ENCODE measurements around the gene BCAS3.

The BCAS3 gene

DNA sequence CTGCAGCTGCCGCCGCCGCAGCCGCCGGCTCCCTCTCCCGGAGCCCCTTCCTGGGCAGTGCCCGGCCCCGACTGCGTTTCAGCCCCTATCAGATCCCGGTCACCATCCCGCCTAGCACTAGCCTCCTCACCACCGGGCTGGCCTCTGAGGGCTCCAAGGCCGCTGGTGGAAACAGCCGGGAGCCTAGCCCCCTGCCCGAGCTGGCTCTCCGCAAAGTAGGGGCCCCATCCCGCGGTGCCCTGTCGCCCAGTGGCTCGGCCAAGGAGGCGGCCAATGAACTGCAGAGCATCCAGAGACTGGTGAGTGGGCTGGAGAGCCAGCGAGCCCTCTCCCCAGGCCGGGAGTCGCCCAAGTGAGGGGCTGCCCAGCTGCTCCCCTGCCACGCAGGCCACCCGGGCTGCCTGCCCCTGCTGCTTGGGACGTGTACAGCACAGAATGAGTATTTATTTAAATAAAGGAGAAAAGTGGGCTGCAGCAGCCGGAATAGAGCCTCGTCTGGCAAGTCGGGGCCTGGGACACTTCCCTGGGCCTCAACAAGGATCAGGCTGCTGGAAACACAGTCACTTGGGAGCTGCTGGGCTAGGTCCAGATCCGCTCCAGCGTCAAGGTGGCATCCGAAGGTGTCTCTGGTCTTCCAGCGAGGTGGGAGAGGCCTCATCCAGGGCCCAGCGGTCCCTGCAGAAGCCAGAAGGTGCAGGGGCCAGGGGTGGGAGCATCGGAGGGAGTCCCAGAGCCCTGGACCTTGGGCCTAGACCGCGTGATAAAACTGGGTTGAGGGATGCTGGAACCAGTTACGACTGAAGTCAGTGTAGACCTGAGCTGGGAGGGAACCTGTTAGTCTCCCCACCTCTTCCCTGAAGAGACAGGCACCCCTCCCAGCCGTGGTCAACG is 730.7 kb downstream of the BCAS3 start:
- TF ChIP-seq, protein P1, sequence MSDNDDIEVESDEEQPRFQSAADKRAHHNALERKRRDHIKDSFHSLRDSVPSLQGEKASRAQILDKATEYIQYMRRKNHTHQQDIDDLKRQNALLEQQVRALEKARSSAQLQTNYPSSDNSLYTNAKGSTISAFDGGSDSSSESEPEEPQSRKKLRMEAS (IDR thresholded peaks at IDR 0.05) = no peak
- TF ChIP-seq TEAD4 (IDR thresholded peaks at IDR 0.05) (no peak), TAF1 (IDR thresholded peaks at IDR 0.05; ENCODE audit: low read depth) (no peak), TCF12 (IDR thresholded peaks at IDR 0.05; ENCODE audit: low read depth) (no peak), CREB1 (IDR thresholded peaks at IDR 0.05; ENCODE audit: low read depth) (no peak), CEBPB (IDR thresholded peaks at IDR 0.05) (no peak), EGR1 (IDR thresholded peaks at IDR 0.05) (no peak), FOXM1 (IDR thresholded peaks at IDR 0.05; ENCODE audit: borderline replicate concordance, low read depth) (no peak), NFIC (IDR thresholded peaks at IDR 0.05) (no peak), YY1 (IDR thresholded peaks at IDR 0.05; ENCODE audit: low read depth) (no peak), EP300 (IDR thresholded peaks at IDR 0.05; ENCODE audit: borderline replicate concordance) (no peak)
- TF ChIP-seq, protein P2, sequence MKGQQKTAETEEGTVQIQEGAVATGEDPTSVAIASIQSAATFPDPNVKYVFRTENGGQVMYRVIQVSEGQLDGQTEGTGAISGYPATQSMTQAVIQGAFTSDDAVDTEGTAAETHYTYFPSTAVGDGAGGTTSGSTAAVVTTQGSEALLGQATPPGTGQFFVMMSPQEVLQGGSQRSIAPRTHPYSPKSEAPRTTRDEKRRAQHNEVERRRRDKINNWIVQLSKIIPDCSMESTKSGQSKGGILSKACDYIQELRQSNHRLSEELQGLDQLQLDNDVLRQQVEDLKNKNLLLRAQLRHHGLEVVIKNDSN (IDR thresholded peaks at IDR 0.05) = no peak

DNA sequence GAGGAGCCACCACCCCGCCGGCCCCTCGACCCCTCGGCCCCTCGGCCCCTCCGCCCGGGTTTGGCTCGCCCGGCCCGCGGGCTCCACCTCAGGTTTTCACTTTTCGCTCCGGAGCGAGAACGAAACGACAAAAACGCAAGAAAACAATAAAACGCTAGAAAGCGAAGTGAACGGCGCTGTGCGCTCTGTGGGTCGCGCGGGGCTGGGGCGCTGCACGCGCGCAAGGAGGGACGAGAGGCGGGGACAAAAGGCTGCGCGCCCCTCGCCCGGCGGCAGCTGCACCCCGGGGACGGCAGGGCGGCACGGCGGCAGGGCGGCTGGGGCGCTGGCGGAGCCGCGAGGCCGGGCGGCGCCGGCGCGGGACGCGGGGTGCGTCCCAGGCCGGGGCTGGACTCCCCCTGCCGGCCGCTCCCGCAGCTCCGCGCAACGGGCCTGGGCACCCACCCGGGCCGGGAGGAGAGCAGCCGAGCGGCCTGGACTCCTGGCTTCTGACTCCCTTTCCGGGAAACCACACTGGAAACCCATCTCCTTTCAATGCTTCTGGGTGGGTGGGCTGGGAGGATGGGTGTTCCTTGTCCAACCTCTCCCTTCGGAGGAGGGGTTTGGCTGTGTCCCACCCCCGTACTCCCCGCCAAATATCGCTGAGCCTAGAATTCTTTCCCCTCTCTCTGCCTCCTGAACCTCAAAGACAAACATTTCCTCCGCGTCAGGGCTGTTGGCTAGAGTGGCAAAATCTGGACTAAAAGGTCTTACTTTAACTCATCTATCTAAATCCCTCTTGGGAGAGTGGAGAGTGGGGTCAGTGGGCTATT is 731.9 kb downstream of the BCAS3 start:
- TF ChIP-seq, protein P1 (IDR thresholded peaks at IDR 0.05) = 0 out of 2 replicates have a peak, but pooled peaks have one; percentile 5
- TF ChIP-seq RAD21 (IDR thresholded peaks at IDR 0.05; ENCODE audit: low read depth) (peak; percentile 9; the same call in 1 of the 2 replicates), ZBTB7A (IDR thresholded peaks at IDR 0.05; ENCODE audit: low read depth) (peak; percentile 48; the same call in 1 of the 2 replicates), TAF1 (IDR thresholded peaks at IDR 0.05; ENCODE audit: low read depth) (no peak), CEBPB (IDR thresholded peaks at IDR 0.05) (no peak), EP300 (IDR thresholded peaks at IDR 0.05; ENCODE audit: borderline replicate concordance) (no peak), YY1 (IDR thresholded peaks at IDR 0.05; ENCODE audit: low read depth) (no peak)

DNA sequence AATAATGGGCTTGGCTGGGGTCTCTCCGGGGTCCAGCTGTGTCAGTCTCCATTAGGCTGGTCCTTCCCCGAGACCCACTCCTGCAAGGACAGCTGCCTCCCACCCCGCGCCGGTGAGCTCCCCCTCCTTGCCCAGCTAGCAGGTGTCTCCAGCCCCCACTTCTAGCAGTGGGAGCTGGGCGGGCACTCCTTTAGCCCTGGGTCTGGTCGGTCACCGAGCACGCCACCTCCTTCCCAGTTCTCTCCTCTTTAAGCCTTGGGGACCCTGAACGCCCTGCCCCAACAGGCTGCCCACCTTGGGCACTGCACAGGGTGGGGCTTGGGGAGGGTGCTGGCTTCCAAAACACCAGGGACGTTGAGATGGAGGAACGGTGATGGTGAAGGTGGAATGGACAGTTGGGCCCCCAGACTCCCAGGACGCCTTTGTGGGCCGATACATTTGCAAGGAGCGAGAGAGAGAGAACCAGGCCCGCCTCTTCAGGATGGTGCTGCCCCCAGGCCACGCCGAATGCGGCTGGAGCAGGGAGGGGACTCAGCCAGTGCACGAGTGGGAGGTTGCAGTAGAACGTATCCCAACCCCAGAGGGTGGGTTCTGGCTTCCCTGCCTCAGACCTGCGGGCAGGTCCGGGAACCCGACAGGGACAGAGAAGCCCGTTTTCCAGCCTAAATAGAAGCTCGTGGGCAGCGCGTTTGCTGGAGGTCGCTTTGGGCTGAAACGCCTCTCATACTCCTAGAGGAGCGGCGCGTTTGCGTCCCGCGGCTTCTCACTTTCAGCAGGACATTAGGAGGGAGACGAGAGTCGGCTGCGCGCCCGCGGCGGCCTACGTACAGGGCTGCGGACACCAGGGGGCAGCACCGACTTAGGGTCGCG is 732.7 kb downstream of the BCAS3 start:
- no peak for TF ChIP-seq TAF1 (IDR thresholded peaks at IDR 0.05; ENCODE audit: low read depth)
- no peak for TF ChIP-seq RAD21 (IDR thresholded peaks at IDR 0.05; ENCODE audit: low read depth)
- TF ChIP-seq FOXM1 (IDR thresholded peaks at IDR 0.05; ENCODE audit: borderline replicate concordance, low read depth) = no peak
- TF ChIP-seq TEAD4 (IDR thresholded peaks at IDR 0.05) = no peak
- TF ChIP-seq CEBPB (IDR thresholded peaks at IDR 0.05) = no peak
- TF ChIP-seq ZBTB7A (IDR thresholded peaks at IDR 0.05; ENCODE audit: low read depth) = peak; percentile 16; the same call in 1 of the 2 replicates

DNA sequence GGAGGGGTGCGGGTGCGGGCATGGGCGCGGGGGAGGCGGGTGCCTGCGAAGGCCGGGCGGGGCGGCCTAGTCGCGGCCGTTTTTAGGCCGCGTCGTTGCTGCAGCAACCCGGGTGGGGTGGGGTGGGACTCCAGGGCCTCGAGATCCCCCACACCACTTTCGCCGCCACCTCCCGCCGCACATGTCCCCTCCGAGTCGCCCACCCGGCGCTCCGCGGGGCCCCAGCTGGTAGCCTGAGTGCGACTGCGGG is 733.3 kb downstream of the BCAS3 start:
- no peak for TF ChIP-seq NFIC (IDR thresholded peaks at IDR 0.05)
- no peak for TF ChIP-seq EP300 (IDR thresholded peaks at IDR 0.05; ENCODE audit: borderline replicate concordance)
- TF ChIP-seq TAF1 (IDR thresholded peaks at IDR 0.05; ENCODE audit: low read depth) = no peak
- TF ChIP-seq CEBPB (IDR thresholded peaks at IDR 0.05) = no peak
- TF ChIP-seq, protein P1 (IDR thresholded peaks at IDR 0.05) = no peak
- TF ChIP-seq RAD21 (IDR thresholded peaks at IDR 0.05; ENCODE audit: low read depth) = no peak
- TF ChIP-seq TEAD4 (IDR thresholded peaks at IDR 0.05) = no peak
- TF ChIP-seq CREB1 (IDR thresholded peaks at IDR 0.05; ENCODE audit: low read depth) = no peak
- TF ChIP-seq, protein P3, sequence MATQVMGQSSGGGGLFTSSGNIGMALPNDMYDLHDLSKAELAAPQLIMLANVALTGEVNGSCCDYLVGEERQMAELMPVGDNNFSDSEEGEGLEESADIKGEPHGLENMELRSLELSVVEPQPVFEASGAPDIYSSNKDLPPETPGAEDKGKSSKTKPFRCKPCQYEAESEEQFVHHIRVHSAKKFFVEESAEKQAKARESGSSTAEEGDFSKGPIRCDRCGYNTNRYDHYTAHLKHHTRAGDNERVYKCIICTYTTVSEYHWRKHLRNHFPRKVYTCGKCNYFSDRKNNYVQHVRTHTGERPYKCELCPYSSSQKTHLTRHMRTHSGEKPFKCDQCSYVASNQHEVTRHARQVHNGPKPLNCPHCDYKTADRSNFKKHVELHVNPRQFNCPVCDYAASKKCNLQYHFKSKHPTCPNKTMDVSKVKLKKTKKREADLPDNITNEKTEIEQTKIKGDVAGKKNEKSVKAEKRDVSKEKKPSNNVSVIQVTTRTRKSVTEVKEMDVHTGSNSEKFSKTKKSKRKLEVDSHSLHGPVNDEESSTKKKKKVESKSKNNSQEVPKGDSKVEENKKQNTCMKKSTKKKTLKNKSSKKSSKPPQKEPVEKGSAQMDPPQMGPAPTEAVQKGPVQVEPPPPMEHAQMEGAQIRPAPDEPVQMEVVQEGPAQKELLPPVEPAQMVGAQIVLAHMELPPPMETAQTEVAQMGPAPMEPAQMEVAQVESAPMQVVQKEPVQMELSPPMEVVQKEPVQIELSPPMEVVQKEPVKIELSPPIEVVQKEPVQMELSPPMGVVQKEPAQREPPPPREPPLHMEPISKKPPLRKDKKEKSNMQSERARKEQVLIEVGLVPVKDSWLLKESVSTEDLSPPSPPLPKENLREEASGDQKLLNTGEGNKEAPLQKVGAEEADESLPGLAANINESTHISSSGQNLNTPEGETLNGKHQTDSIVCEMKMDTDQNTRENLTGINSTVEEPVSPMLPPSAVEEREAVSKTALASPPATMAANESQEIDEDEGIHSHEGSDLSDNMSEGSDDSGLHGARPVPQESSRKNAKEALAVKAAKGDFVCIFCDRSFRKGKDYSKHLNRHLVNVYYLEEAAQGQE (IDR thresholded peaks at IDR 0.05; ENCODE audit: low read depth) = no peak
- no peak for TF ChIP-seq YY1 (IDR thresholded peaks at IDR 0.05; ENCODE audit: low read depth)
- no peak for TF ChIP-seq TCF12 (IDR thresholded peaks at IDR 0.05; ENCODE audit: low read depth)
- no peak for TF ChIP-seq ZBTB7A (IDR thresholded peaks at IDR 0.05; ENCODE audit: low read depth)
- no peak for TF ChIP-seq EGR1 (IDR thresholded peaks at IDR 0.05)

DNA sequence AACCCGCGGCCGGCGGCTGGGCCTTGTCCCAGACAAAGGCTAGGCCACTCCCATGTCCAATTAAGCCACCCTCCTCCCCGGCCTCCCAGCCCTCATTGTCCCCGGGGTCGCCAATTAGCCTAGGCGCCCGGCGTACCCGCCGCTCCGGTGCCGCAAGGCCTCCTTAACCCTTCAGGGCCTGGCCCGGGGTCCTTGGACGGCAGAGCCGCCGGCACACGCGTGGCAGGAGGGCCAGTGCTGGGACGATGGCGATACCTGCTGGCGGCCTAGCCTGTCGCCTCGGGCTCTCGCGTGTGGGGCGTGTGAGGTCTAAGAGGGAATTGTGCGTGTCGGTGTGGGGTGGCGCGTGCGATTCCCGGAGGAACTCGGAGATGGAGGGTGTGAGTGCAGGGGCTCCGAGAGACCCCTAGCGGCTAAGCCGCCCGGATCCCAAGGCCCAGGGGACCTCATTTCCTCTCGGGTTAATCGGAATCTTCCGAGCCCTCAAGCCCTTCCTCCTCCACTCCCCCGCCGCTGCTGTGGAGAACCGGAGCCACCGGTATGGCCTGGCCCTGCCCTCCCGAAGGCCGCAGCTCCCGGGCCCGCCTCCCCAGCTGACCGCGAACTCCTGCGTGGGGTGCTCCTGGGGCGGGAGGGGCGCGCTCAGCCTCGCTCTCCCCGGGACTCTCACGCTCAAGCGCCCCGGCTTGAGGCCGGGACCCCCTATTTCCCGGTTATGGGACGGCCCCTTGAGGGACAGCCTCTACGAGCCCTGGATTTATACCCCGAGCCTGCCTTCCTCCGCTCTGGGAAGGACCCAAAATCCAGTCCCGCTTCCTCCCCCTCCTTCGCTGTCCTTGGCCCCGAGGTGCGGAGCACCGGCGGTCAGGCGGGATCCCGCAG is 733.9 kb downstream of the BCAS3 start:
- TF ChIP-seq, protein P1 (IDR thresholded peaks at IDR 0.05) = peak; percentile 52; the same call in 1 of the 2 replicates
- TF ChIP-seq ZBTB7A (IDR thresholded peaks at IDR 0.05; ENCODE audit: low read depth) (peak; percentile 48; the same call in 1 of the 2 replicates), TAF1 (IDR thresholded peaks at IDR 0.05; ENCODE audit: low read depth) (peak; percentile 58)
- TF ChIP-seq, protein P3 (IDR thresholded peaks at IDR 0.05; ENCODE audit: low read depth) = no peak

All from Ishikawa (cell line).